H54 (cell line): ENCODE measurements around the gene UTP11.

Experiments
- DNase-seq: peaks from one replicate; pipeline ENCODE4 v3.0.0; 2011; ENCODE audit warnings: low spot score, mixed read lengths; ENCODE audit not compliant: insufficient read length
- FAIRE-seq: peaks from 3 replicates; lab custom pipeline; 2011; peaks lifted over from hg19 to GRCh38; lab: Jason Lieb, UNC
- POLR2A ChIP-seq: IDR thresholded peaks from 2 replicates; pipeline ENCODE4 v1.6.1; 2011; ENCODE audit warnings: low read depth, mild to moderate bottlenecking, low read length

UTP11 gene

DNA sequence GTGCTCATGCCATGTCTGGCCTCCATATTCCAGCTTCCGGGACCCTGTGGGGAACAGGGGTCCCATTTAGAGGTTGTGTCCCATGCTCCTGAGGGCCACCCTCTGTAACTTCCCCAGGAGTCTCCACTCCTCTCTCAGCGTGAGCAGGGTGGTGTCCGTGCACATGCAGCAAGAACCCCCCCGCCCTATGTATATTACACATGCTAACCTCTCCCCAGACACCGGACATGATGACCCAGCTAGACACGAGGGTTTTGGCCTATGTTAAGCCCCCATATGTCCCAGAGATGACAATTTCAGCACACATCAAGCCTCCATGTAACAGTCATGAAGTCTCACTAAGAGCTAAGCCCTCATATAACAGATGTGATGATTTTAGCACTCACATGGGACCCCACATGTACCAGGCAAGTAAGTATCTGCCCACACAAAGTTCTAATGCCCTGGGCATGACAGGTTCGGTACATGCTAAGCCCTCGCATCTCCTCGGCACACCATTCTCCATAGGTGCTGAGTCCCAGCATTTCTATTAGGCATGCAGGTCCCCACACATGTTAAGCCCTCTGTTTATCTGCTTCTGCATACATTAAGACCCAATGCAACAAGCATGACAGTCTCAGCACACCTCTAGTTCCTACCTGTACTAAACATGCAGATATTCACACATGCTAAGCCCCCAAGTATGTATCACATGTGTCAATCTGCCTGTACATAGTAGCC lies 14.3 kb upstream of the UTP11 start:
- DNase-seq = no peak
- TF ChIP-seq POLR2A = no peak
- no peak for FAIRE-seq

GRCh38 chr1:37998913-37999429 lies 13.6 kb upstream of the UTP11 start:
- no peak for DNase-seq
- no peak for FAIRE-seq
- no peak for TF ChIP-seq POLR2A

DNA sequence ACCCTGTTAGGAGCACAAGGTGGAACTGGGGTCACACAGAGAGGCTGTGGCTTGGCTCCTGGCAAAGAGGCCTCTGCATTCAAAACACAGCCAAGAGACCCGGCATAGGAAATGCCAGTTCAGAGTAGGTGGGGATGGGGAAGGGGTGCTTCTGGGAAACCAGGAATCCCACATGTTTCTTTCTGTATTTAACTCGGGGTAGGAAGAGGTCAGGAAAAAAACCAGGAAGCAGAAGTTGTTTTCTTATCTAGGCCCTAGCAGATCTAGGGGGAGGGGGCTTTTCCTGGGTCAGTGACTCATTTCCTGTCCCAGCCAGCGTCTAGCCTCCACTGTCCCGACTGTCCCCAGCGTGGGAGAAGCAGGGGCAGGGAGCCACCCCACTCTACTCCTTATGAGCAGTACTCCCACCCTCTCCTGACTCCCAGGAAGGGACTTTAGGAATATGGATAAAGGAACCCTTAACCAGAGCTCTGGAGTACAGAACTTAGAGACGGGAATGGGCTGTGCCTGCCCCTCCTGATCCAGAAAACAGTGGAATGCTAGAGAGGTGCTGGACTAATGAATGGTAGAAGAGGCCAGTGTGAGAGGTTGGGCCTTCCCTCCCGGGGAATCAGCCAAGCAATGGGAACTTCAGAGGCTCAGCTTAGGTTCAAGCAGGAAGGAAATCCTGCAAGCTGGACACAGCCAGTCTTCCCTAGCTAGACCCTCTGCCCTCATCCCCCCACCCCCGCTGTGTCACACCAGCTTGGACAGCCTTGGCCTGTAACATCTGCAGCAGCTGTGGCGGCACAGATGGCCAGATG lies 12.9 kb upstream of the UTP11 start:
- peak; percentile 56 for DNase-seq
- TF ChIP-seq POLR2A = no peak
- no peak for FAIRE-seq

GRCh38 chr1:38000233-38000528 lies 12.4 kb upstream of the UTP11 start:
- DNase-seq = no peak
- TF ChIP-seq POLR2A = no peak
- no peak for FAIRE-seq

DNA sequence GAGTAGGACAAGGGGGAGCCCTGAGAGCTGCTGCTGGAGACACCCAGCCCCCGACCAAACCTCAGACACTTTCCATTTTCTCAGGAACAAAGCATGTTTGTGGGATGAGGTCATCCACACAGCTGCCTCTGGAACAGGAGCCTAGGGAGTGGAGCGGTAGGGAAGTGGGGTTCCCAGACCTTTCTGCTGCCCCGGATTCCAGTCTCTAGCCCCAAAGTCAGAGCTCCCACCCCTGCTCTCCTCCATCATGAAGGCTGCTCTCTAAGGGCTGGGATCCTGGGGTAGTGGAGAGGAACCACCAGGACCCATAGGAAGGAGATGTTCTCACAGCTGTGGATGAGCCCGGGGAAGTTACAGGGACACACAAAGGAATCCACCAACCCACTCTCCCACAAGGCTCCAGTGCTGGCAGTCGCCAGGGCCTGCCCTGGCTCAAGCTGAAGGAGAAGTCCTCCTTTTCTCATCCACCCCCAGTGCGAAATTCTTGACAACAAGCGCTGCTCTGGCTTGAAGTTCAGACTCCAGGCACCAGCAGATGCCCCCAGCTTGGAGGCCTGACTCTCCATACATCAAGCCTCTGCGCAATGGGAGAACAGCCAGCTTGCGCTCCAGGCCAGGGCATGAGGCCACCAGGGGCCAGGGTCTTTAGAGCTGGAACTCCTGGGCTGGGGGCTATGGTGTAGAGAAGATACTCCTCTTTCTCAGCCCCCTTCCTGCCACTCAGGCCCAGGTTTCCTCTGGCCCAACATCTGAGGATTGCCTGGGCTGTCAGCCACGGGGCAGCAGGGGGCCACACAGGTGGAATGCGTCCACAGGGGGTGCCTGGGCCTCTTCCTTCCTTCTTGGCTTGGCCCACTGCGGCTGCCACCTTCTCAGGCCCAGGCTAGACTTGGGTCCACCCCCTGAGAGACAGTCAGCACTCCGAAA lies 11.7 kb upstream of the UTP11 start:
- TF ChIP-seq POLR2A = no peak; the same call in 1 of the 2 replicates
- FAIRE-seq (no peak), DNase-seq (peak; percentile 63)

- FAIRE-seq (no peak), DNase-seq (no peak)
- no peak for TF ChIP-seq POLR2A
These were observed 9.0 kb upstream of the UTP11 start for GRCh38 chr1:38003261-38004250.

DNA sequence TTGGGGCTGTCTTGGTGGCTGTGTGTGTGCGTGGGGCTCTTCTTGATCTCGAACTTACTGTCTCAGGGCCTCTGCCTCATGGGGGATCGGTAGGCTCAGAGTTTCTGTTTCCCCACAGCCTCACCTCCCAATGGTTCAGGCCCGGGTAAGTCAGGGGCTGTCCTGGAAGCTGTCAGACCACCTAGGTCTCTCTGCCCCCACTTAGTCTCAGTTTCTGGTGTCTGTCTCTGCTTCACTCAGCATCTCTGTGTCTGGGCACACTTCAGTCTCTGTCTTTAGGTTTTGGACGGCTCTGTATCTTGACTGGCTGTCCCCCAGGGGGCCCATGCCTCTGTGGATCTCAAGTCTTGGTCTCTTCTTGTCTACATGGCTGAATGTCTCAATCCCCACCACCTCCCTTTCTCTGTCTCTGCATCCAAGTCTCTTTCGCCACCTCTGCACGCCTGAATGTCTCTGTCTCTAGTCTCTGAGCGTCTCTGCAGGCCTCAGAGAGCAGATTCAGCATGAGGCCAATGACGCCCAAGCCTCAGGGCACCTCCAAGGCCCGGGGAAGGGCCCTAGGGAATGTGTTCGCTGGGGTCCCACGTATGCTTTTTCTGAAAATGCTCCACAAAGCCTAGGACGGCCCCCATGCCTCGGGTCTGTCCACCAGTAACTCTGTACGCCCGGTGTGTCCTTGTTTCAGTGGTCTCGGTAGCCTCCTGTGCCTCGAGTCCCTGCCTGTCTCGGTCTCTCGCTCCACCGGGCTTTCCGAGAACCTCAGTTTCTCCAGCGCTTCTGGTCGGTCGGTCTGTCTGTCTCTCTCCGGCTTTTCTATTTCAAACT lies 8.0 kb upstream of the UTP11 start:
- no peak for FAIRE-seq
- DNase-seq = no peak
- no peak for TF ChIP-seq POLR2A

DNA sequence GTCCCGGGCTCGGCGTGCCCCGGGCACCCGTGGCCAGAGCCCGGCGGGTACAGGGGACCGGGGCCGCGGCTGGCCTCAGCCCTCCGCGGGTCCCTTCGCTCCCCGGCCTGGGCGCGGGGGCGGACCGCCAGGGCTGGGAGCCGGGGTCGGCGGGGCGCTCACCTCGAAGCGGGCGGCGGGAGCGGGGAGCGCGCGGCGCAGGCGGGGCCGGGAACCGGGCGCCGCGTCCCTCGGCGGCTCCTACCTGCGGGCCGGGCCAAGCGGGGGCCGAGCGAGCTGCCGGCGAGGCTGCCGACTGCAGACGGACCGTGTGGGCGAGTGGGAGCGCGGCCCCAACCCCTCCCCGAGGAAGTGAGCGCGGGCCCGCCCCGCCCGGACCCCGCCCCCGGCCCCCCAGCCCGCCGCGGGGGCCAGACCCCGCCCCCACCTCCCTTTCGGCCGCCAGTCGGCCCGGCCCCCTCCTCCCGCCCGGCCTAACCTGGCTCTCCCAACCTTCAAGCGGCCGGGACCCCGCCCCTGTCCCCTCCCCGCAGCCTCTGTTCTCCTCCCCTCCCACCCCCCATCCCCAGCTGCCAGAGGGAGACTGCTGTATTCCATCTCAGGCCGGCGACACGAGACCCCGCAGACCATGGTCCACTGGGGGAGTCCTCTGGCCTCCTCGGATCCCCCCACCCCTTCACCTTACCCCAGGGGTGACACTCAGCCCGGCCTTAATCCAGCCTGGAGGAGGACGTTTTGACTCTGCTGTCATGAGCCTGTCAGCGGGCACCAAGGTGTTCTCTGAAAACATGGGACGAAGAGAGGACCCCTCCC lies 7.1 kb upstream of the UTP11 start, which contains the start of gene FHL3:
Gene FHL3 (minus strand): TSS at position 320 of the 813 bp plus-strand sequence. CDS start 6,102 bp downstream, outside the sequence.
- FAIRE-seq = no peak
- TF ChIP-seq POLR2A = peak; percentile 88
- no peak for DNase-seq

- TF ChIP-seq POLR2A = no peak
- DNase-seq = no peak
- FAIRE-seq = no peak
These were observed 6.3 kb upstream of the UTP11 start for GRCh38 chr1:38006008-38006828.
